ENCODE measurements around the gene BASP1.

The BASP1 gene

DNA sequence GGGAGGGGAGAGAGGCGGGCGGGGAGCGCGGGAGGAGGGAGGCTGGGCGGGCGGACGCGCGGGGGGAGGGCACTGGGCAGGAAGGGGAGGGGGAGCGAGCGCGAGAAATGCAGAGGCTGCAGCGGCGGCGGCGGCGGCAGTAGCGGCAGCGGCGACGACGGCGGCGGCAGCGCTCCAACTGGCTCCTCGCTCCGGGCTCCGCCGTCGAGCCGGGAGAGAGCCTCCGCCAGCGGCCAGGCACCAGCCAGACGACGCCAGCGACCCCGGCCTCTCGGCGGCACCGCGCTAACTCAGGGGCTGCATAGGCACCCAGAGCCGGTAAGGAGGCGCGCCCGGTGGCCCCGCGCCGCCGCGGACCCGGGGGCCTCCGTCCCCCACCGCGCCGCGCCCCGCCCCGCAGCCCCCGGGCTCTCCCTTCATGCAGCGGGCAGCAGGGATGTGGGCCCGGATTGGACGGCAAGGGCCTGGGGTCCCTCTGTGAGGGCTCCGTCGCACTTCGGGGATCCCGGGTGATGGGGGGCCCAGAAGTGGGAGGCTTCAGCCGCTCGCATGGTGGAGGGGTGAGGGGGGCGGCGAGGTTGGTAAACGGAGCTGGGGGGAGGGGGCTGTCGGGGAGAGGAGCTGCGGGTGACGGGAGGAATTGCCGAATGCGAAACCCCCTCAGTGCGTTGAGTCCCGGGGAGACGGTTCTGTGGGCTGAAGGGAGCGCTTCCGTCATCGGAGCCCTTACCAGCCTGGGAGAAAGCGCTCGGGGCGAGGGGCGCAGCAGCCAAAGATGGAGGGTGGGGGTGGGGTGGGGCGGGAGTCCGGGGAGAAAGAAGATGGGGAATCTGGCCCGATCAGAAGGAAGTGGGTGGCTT, at the start of gene BASP1:
BASP1 (plus strand) TSS at position 139 of the 860 bp plus-strand sequence. CDS start 57,586 bp downstream, outside the sequence.
- TF ChIP-seq YY1 (IDR thresholded peaks at IDR 0.05; ENCODE audit: insufficient read depth, insufficient read length), result no peak
- TF ChIP-seq ZNF274 (IDR thresholded peaks at IDR 0.05; ENCODE audit: low read depth, low read length), result no peak
- no peak for TF ChIP-seq SUZ12 (IDR thresholded peaks at IDR 0.05; ENCODE audit: extremely low read depth, insufficient read depth, insufficient read length)
- DNase-seq (ENCODE audit: low read depth, low spot score), result peak; percentile 63
- peak within 1 kb of the TSS; percentile 89 for H3K4me3 ChIP-seq (ENCODE audit: insufficient read length, low read depth)
- H3K9me3 ChIP-seq (ENCODE audit: insufficient read depth, low read length), result no peaks in the 10 kb centered on the region
- no peaks in the 10 kb centered on the region for H3K27me3 ChIP-seq (ENCODE audit: insufficient read depth, insufficient read length)
- H3K9ac ChIP-seq (ENCODE audit: insufficient read length, low read depth), result peak within 1 kb of the TSS; percentile 90
- peaks cover 13% of the 10 kb centered on the region for H3K36me3 ChIP-seq (ENCODE audit: insufficient read depth, insufficient read length, low read length)
- no peaks in the 10 kb centered on the region for H3K4me1 ChIP-seq (ENCODE audit: insufficient read depth, insufficient read length)

- no peak for TF ChIP-seq YY1 (IDR thresholded peaks at IDR 0.05; ENCODE audit: insufficient read depth, insufficient read length)
- no peak for TF ChIP-seq SUZ12 (IDR thresholded peaks at IDR 0.05; ENCODE audit: extremely low read depth, insufficient read depth, insufficient read length)
- no peak for TF ChIP-seq ZNF274 (IDR thresholded peaks at IDR 0.05; ENCODE audit: low read depth, low read length)
- DNase-seq (ENCODE audit: low read depth, low spot score), result no peak
- Histone ChIP-seq H3K27me3 (ENCODE audit: insufficient read depth, insufficient read length) (no peaks in the 10 kb centered on the region), H3K4me3 (ENCODE audit: insufficient read length, low read depth) (no peak overlapping the region), H3K36me3 (ENCODE audit: insufficient read depth, insufficient read length, low read length) (no peaks in the 10 kb centered on the region), H3K9ac (ENCODE audit: insufficient read length, low read depth) (no peak overlapping the region), H3K4me1 (ENCODE audit: insufficient read depth, insufficient read length) (no peaks in the 10 kb centered on the region), H3K9me3 (ENCODE audit: insufficient read depth, low read length) (no peaks in the 10 kb centered on the region)
Measured at GRCh38 chr5:17169507-17169906, 47.9 kb upstream of the BASP1 start.

DNA sequence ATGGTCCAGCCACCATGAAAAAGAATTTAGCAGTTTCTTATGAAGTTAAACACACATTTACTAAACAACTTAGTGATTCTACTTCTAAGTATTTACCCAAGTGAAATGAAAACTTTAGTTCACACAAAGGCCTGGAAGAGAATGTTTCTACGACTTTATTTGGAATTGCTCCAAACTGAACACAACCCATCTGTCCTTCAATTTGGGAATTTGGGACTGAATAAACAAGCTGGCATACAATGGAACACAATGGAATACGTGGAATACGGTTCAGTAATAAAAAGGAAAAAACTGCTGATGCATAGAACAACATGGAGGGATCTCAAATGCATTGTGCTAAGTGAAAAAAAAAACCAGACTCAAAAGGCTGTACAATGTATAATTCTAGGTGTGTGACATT, 44.6 kb upstream of the BASP1 start:
- Histone ChIP-seq H3K36me3 (ENCODE audit: insufficient read depth, insufficient read length, low read length) (no peaks in the 10 kb centered on the region), H3K9me3 (ENCODE audit: insufficient read depth, low read length) (no peaks in the 10 kb centered on the region), H3K9ac (ENCODE audit: insufficient read length, low read depth) (no peak overlapping the region), H3K4me3 (ENCODE audit: insufficient read length, low read depth) (no peak overlapping the region), H3K27me3 (ENCODE audit: insufficient read depth, insufficient read length) (no peaks in the 10 kb centered on the region), H3K4me1 (ENCODE audit: insufficient read depth, insufficient read length) (no peaks in the 10 kb centered on the region)
- DNase-seq (ENCODE audit: low read depth, low spot score), result no peak
- no peak for TF ChIP-seq ZNF274 (IDR thresholded peaks at IDR 0.05; ENCODE audit: low read depth, low read length)
- TF ChIP-seq YY1 (IDR thresholded peaks at IDR 0.05; ENCODE audit: insufficient read depth, insufficient read length), result no peak
- TF ChIP-seq SUZ12 (IDR thresholded peaks at IDR 0.05; ENCODE audit: extremely low read depth, insufficient read depth, insufficient read length), result no peak

- no peak for TF ChIP-seq SUZ12 (IDR thresholded peaks at IDR 0.05; ENCODE audit: extremely low read depth, insufficient read depth, insufficient read length)
- no peak for TF ChIP-seq ZNF274 (IDR thresholded peaks at IDR 0.05; ENCODE audit: low read depth, low read length)
- TF ChIP-seq YY1 (IDR thresholded peaks at IDR 0.05; ENCODE audit: insufficient read depth, insufficient read length), result no peak
- Histone ChIP-seq H3K4me1 (ENCODE audit: insufficient read depth, insufficient read length) (no peaks in the 10 kb centered on the region), H3K27me3 (ENCODE audit: insufficient read depth, insufficient read length) (no peaks in the 10 kb centered on the region), H3K36me3 (ENCODE audit: insufficient read depth, insufficient read length, low read length) (no peaks in the 10 kb centered on the region), H3K9ac (ENCODE audit: insufficient read length, low read depth) (no peak overlapping the region), H3K9me3 (ENCODE audit: insufficient read depth, low read length) (no peaks in the 10 kb centered on the region), H3K4me3 (ENCODE audit: insufficient read length, low read depth) (no peak overlapping the region)
- DNase-seq (ENCODE audit: low read depth, low spot score), result no peak
Measured at GRCh38 chr5:17174965-17175364, 42.5 kb upstream of the BASP1 start.

DNA sequence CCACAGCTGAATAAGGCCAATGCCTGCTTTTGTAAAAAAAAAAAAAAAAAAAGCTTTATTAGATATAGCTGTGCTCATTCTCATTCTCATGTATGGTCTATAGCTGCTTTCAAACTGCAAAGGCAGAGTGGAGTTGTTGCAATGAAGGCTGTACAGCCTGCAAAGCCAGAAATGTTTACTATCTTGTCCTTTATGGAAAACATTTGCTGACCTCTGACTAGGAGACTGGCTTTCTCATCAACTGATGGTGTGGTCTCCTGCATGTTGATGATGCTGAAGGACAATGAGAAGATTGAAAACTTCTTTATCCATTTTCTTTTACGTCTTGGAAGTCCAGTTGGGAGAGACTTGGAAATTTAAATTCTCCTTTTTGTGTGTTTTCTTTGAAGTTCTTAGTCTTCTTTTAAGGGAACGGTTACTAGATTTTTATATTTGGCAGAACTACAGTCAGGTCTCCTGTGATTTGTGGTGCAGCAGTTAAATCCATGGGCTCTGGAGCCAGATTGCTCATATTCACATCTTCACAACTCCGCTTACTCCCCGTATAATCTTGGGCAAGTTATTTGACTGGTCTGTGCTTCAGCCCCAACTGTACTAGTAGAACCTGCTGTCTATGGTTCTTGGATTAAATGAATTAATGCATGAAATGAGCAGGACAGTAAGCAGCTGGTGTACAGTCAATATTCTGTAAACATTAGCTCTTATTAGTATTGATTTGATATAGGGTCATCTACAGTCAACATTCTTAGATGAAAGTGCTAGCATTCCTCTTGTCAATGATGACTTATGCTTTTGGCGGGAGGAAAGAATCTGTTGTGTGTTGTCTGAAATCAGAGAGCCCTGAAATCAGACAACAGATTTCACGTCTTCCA, 39.7 kb upstream of the BASP1 start:
- Histone ChIP-seq H3K4me3 (ENCODE audit: insufficient read length, low read depth) (no peak overlapping the region), H3K36me3 (ENCODE audit: insufficient read depth, insufficient read length, low read length) (no peaks in the 10 kb centered on the region), H3K9me3 (ENCODE audit: insufficient read depth, low read length) (no peaks in the 10 kb centered on the region), H3K4me1 (ENCODE audit: insufficient read depth, insufficient read length) (no peaks in the 10 kb centered on the region), H3K27me3 (ENCODE audit: insufficient read depth, insufficient read length) (no peaks in the 10 kb centered on the region), H3K9ac (ENCODE audit: insufficient read length, low read depth) (no peak overlapping the region)
- DNase-seq (ENCODE audit: low read depth, low spot score), result no peak
- TF ChIP-seq SUZ12 (IDR thresholded peaks at IDR 0.05; ENCODE audit: extremely low read depth, insufficient read depth, insufficient read length), result no peak
- no peak for TF ChIP-seq YY1 (IDR thresholded peaks at IDR 0.05; ENCODE audit: insufficient read depth, insufficient read length)
- no peak for TF ChIP-seq ZNF274 (IDR thresholded peaks at IDR 0.05; ENCODE audit: low read depth, low read length)

DNA sequence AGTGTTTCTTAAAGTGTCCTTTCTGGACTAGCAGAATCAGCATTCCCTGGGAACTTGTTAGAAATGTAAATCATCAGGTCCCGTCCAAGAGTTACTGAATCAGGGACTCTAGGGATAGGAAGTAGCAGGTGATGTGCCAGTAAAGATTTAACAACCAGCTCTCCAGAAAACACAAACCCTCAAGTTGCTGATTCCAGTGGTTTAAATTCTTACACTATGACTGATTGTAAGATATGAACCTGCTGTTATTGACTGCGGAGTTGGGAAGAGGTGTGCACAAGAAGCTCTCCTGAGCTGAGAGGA, 39.1 kb upstream of the BASP1 start:
- no peaks in the 10 kb centered on the region for H3K9me3 ChIP-seq (ENCODE audit: insufficient read depth, low read length)
- H3K9ac ChIP-seq (ENCODE audit: insufficient read length, low read depth), result no peak overlapping the region
- no peaks in the 10 kb centered on the region for H3K4me1 ChIP-seq (ENCODE audit: insufficient read depth, insufficient read length)
- H3K27me3 ChIP-seq (ENCODE audit: insufficient read depth, insufficient read length), result no peaks in the 10 kb centered on the region
- DNase-seq (ENCODE audit: low read depth, low spot score), result no peak
- TF ChIP-seq ZNF274 (IDR thresholded peaks at IDR 0.05; ENCODE audit: low read depth, low read length) (no peak), SUZ12 (IDR thresholded peaks at IDR 0.05; ENCODE audit: extremely low read depth, insufficient read depth, insufficient read length) (no peak), YY1 (IDR thresholded peaks at IDR 0.05; ENCODE audit: insufficient read depth, insufficient read length) (no peak)
- no peaks in the 10 kb centered on the region for H3K36me3 ChIP-seq (ENCODE audit: insufficient read depth, insufficient read length, low read length)
- H3K4me3 ChIP-seq (ENCODE audit: insufficient read length, low read depth), result no peak overlapping the region

- TF ChIP-seq ZNF274 (IDR thresholded peaks at IDR 0.05; ENCODE audit: low read depth, low read length) (no peak), YY1 (IDR thresholded peaks at IDR 0.05; ENCODE audit: insufficient read depth, insufficient read length) (no peak), SUZ12 (IDR thresholded peaks at IDR 0.05; ENCODE audit: extremely low read depth, insufficient read depth, insufficient read length) (no peak)
- Histone ChIP-seq H3K4me1 (ENCODE audit: insufficient read depth, insufficient read length) (no peaks in the 10 kb centered on the region), H3K9me3 (ENCODE audit: insufficient read depth, low read length) (no peaks in the 10 kb centered on the region), H3K27me3 (ENCODE audit: insufficient read depth, insufficient read length) (no peaks in the 10 kb centered on the region), H3K4me3 (ENCODE audit: insufficient read length, low read depth) (no peak overlapping the region), H3K36me3 (ENCODE audit: insufficient read depth, insufficient read length, low read length) (no peaks in the 10 kb centered on the region), H3K9ac (ENCODE audit: insufficient read length, low read depth) (no peak overlapping the region)
- no peak for DNase-seq (ENCODE audit: low read depth, low spot score)
Measured at GRCh38 chr5:17180330-17180843, 37.0 kb upstream of the BASP1 start.
